ENCODE results near the gene SLC2A8. TPM values are rescaled to one million over a fixed set of nuclear protein-coding genes. Genes with fewer than 3 reads are reported as not detected.

SLC2A8 gene
- total and polyA plus RNA-seq, 2 donors (not counting 1 experiment from before 2014, with no cell fraction given), result 8.3 to 14.2 TPM

- Mint-ChIP-seq H3K27me3 (peaks cover 30% of the 10 kb centered on the region), H3K9me3 (ENCODE audit: insufficient read depth) (no peaks in the 10 kb centered on the region), H3K4me3 (no peak overlapping the region), H3K27ac (no peak overlapping the region), H3K4me1 (no peaks in the 10 kb centered on the region)
- no peaks in the 10 kb centered on the region for H3K36me3 ChIP-seq (replicated peaks in 1 of 2; ENCODE audit: control extremely low read depth in 1 of 2, control insufficient read depth in 1 of 2, extremely low read depth in 1 of 2, insufficient read depth in 2 of 2, low read length in 1 of 2)
- no peaks in the 10 kb centered on the region for H3K79me2 ChIP-seq (ENCODE audit: control insufficient read depth, insufficient read depth, low read length)
- intact Hi-C loops (cut with micrococcal nuclease), result no loop called here
- H2AFZ ChIP-seq (ENCODE audit: insufficient read depth, low read depth, low read length, poor library complexity, severe bottlenecking), result no peak overlapping the region
- no peak overlapping the region for H3K4me2 ChIP-seq (replicated peaks; ENCODE audit: low read depth, low read length, poor library complexity, severe bottlenecking)
- ATAC-seq (ENCODE audit: low read depth) (no peak), DNase-seq (no peak)
- ChIA-PET POLR2A (no interaction called here), CTCF (no interaction called here)
- no peak overlapping the region for H3K4me3 ChIP-seq (ENCODE audit: control extremely low read depth in 1 of 5, extremely low read depth in 1 of 5, insufficient read depth in 1 of 5, low read depth in 2 of 5, low read length in 4 of 5)
- peaks cover 0 to 20% (median 4%) of the 10 kb centered on the region in 4 experiments for H3K27me3 ChIP-seq (replicated peaks in 1 of 4; ENCODE audit: control extremely low read depth in 1 of 4, control insufficient read depth in 3 of 4, insufficient read depth in 4 of 4, low read length in 3 of 4)
- no peaks in the 10 kb centered on the region for H3K4me1 ChIP-seq (ENCODE audit: control insufficient read depth in 2 of 2, insufficient read depth in 2 of 2, low read length in 2 of 2)
- H3K9me3 ChIP-seq (ENCODE audit: control extremely low read depth in 1 of 3, control insufficient read depth in 2 of 3, insufficient read depth in 1 of 3, low read length in 2 of 3), result peaks cover 0 to 8% (median 0%) of the 10 kb centered on the region in 3 donors
- WGBS (ENCODE audit: insufficient coverage), result no CpG with 5 or more reads among the region's 2 CpGs
- no peak overlapping the region for H3K9ac ChIP-seq (ENCODE audit: low read length)
- H3K27ac ChIP-seq (ENCODE audit: low read length in 2 of 2), result no peak overlapping the region
- TF ChIP-seq CTCF (IDR thresholded peaks at IDR 0.05) (no peak), EZH2 (IDR thresholded peaks at IDR 0.05; ENCODE audit: borderline replicate concordance, insufficient read depth, low read depth, low read length, poor library complexity, severe bottlenecking) (no peak)
- H4K20me1 ChIP-seq (ENCODE audit: control insufficient read depth, insufficient read depth, low read length, poor library complexity, severe bottlenecking), result no peaks in the 10 kb centered on the region
Measured at GRCh38 chr9:127382541-127382940, 14.4 kb upstream of the SLC2A8 start.

DNA sequence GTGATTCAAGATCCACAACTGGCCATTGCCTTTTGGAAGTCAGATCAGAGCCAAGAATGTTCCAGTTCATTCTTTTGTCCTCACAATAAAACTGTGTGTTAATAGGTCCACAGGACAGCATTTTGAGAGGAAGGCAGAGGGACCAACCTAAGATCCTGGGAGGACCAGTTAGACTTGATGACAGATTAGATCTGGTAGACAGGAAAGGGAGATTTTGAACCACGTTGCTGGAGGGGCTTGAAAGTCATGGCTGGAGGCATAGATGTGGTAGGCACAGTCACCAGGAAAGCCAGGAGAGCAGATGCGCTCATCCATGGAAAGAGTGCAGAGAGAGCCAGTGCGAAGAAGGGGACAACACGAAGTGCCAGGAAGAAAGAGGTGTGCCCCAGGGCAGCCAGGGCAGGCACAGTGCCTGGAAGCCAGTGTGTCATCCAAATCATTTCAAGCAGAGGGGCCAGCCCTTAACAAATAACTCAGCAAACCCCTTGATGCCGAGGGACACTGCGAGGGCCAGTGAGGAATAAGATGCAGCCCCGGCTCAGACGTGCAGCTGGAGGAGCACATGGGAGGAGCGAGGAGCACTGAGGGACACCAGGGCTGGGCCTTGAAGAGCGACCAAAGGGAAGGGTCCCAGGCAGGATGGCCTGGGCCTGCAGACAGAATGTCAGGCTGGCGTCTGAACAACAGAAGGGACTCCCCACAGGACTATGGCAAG is 12.8 kb upstream of the SLC2A8 start:
- Mint-ChIP-seq H3K27me3 (peaks cover 30% of the 10 kb centered on the region), H3K27ac (no peak overlapping the region), H3K4me3 (no peak overlapping the region), H3K9me3 (ENCODE audit: insufficient read depth) (no peaks in the 10 kb centered on the region), H3K4me1 (peaks cover 4% of the 10 kb centered on the region)
- ATAC-seq (ENCODE audit: low read depth), result no peak
- Histone ChIP-seq H3K4me2 (replicated peaks; ENCODE audit: low read depth, low read length, poor library complexity, severe bottlenecking) (no peak overlapping the region), H4K20me1 (ENCODE audit: control insufficient read depth, insufficient read depth, low read length, poor library complexity, severe bottlenecking) (no peaks in the 10 kb centered on the region), H3K79me2 (ENCODE audit: control insufficient read depth, insufficient read depth, low read length) (no peaks in the 10 kb centered on the region), H3K27ac (ENCODE audit: low read length in 2 of 2) (no peak overlapping the region), H3K9me3 (ENCODE audit: control extremely low read depth in 1 of 3, control insufficient read depth in 2 of 3, insufficient read depth in 1 of 3, low read length in 2 of 3) (no peaks in the 10 kb centered on the region), H3K4me3 (ENCODE audit: control extremely low read depth in 1 of 5, extremely low read depth in 1 of 5, insufficient read depth in 1 of 5, low read depth in 2 of 5, low read length in 4 of 5) (no peak overlapping the region), H2AFZ (ENCODE audit: insufficient read depth, low read depth, low read length, poor library complexity, severe bottlenecking) (no peak overlapping the region), H3K4me1 (ENCODE audit: control insufficient read depth in 2 of 2, insufficient read depth in 2 of 2, low read length in 2 of 2) (peaks cover 0 to 2% of the 10 kb centered on the region in 2 donors), H3K27me3 (replicated peaks in 1 of 4; ENCODE audit: control extremely low read depth in 1 of 4, control insufficient read depth in 3 of 4, insufficient read depth in 4 of 4, low read length in 3 of 4) (peaks cover 0 to 27% (median 4%) of the 10 kb centered on the region in 4 experiments), H3K9ac (ENCODE audit: low read length) (no peak overlapping the region), H3K36me3 (replicated peaks in 1 of 2; ENCODE audit: control extremely low read depth in 1 of 2, control insufficient read depth in 1 of 2, extremely low read depth in 1 of 2, insufficient read depth in 2 of 2, low read length in 1 of 2) (no peaks in the 10 kb centered on the region)
- DNase-seq, result no peak
- TF ChIP-seq CTCF (IDR thresholded peaks at IDR 0.05) (no peak), EZH2 (IDR thresholded peaks at IDR 0.05; ENCODE audit: borderline replicate concordance, insufficient read depth, low read depth, low read length, poor library complexity, severe bottlenecking) (no peak)
- POLR2A ChIA-PET, result no interaction called here
- intact Hi-C loops (cut with micrococcal nuclease), result no loop called here
- CTCF ChIA-PET, result no interaction called here
- WGBS (ENCODE audit: insufficient coverage), result 93% methylated on average over 11 of the region's 11 CpGs
